Lung (tissue), 12 donors: ENCODE data around the gene IQGAP2. TPM values are rescaled to one million over a fixed set of nuclear protein-coding genes. Genes with fewer than 3 reads are reported as not detected.

Experiments used
- ATAC-seq: fragments of 200-7000 bp; cut with Tn5 transposase; one replicate; pipeline ENCODE4 v1.9.1; 2020; ENCODE audit warnings: moderate number of reproducible peaks; ENCODE audit not compliant: insufficient read depth, low FRiP score
- DNase-seq, 3 donors: peaks; one replicate each; pipeline ENCODE4 v3.0.0-alpha.2; 2013 to 2017
- H3K27ac ChIP-seq, 2 donors: one replicate each; pipeline ENCODE4 v1.5.1; 2013; ENCODE audit warnings: mild to moderate bottlenecking in 2 of 2, moderate library complexity in 2 of 2, control low read depth in 1 of 2, inconsistent platforms in 1 of 2, low read depth in 1 of 2, low read length in 1 of 2
- H3K27me3 ChIP-seq, 3 donors: one replicate each; pipeline ENCODE4 v1.5.1; 2013; ENCODE audit warnings: low read length in 2 of 3; ENCODE audit not compliant: control insufficient read depth in 3 of 3, insufficient read depth in 3 of 3
- H3K36me3 ChIP-seq, 4 donors: one replicate each; pipeline ENCODE4 v1.5.1; 2013; ENCODE audit warnings: low read length in 4 of 4, mild to moderate bottlenecking in 1 of 4, moderate library complexity in 1 of 4; ENCODE audit not compliant: control insufficient read depth in 4 of 4, insufficient read depth in 4 of 4
- H3K4me1 ChIP-seq, 5 donors: one replicate each; pipeline ENCODE4 v1.5.1; 2013; ENCODE audit warnings: low read length in 5 of 5, mild to moderate bottlenecking in 2 of 5, moderate library complexity in 1 of 5; ENCODE audit not compliant: control insufficient read depth in 5 of 5, insufficient read depth in 5 of 5
- H3K4me3 ChIP-seq: one replicate; pipeline ENCODE4 v1.5.1; 2013; ENCODE audit warnings: mild to moderate bottlenecking, control low read depth, moderate library complexity
- H3K9ac ChIP-seq, 2 donors: one replicate each; pipeline ENCODE4 v1.5.1; 2013; ENCODE audit warnings: low read length in 2 of 2, control low read depth in 1 of 2; ENCODE audit not compliant: insufficient read depth in 1 of 2
- H3K9me3 ChIP-seq, 4 donors: one replicate each; pipeline ENCODE4 v1.5.1; 2013; ENCODE audit warnings: low read length in 3 of 4, mild to moderate bottlenecking in 1 of 4, moderate library complexity in 1 of 4; ENCODE audit not compliant: control insufficient read depth in 4 of 4, insufficient read depth in 3 of 4
- WGBS, 2 donors: extraction: QIAGEN DNeasy Blood & Tissue Kit; methylation state at CpG; one replicate each; pipeline ENCODE4 v1.1.7; 2013; 5-methylcytosine and 5-hydroxymethylcytosine counted together
- polyA plus RNA-seq, 2 donors: library from polyadenylated mRNA; stranded (reverse); fragments of 200-250 nt; gene quantifications; one replicate each; pipeline ENCODE4 v1.2.1, GENCODE V29; 2013
- total RNA-seq, 2 donors: library from RNA; depleted of rRNA in 1 of 2; stranded (reverse); fragments of >200 nt in 1 of 2; gene quantifications; one replicate each; pipeline ENCODE4 v1.2.1, GENCODE V29; 2014 to 2021
- TF ChIP-seq, protein P1 (sequence below): IDR thresholded peaks from 2 replicates; pipeline ENCODE4 v1.5.1; 2012; ENCODE audit warnings: mild to moderate bottlenecking; ENCODE audit errors: control extremely low read depth, extremely low read depth
- donor health status: control.
- donor health status: control.
- donor health status: Bipolar disorder and iron deficiency.
- donor health status: healthy.
- donor health status: DM: yes; HTN: yes; CAD: no.

IQGAP2 gene
- total and polyA plus RNA-seq, 4 donors: 6.0 to 33.6 (median 13.7) TPM

DNA sequence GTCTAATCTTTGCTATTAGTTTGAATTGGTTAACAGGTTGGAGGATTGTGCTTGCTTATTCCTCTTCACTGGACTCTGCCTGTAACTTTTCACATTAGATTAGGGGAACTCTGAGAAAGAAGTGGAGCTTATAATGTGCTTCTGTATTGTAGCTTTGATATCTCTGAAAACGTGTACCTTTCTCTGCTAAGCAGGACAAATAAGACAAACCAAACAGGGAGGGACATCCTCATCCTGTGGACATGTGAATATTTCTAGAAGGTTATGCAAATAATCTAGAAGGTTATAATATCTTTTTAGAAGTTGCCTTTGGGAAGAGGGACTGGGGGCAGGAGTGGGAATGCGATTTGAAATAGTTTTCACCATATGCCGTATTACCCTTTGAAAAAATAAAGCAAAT is 11.7 kb downstream of the IQGAP2 start:
- H3K4me3 ChIP-seq: no peak overlapping the region
- TF ChIP-seq, protein P1, sequence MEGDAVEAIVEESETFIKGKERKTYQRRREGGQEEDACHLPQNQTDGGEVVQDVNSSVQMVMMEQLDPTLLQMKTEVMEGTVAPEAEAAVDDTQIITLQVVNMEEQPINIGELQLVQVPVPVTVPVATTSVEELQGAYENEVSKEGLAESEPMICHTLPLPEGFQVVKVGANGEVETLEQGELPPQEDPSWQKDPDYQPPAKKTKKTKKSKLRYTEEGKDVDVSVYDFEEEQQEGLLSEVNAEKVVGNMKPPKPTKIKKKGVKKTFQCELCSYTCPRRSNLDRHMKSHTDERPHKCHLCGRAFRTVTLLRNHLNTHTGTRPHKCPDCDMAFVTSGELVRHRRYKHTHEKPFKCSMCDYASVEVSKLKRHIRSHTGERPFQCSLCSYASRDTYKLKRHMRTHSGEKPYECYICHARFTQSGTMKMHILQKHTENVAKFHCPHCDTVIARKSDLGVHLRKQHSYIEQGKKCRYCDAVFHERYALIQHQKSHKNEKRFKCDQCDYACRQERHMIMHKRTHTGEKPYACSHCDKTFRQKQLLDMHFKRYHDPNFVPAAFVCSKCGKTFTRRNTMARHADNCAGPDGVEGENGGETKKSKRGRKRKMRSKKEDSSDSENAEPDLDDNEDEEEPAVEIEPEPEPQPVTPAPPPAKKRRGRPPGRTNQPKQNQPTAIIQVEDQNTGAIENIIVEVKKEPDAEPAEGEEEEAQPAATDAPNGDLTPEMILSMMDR: no peak
- DNase-seq (no peak), ATAC-seq (no peak)
- H3K9me3 ChIP-seq: no peaks in the 10 kb centered on the region
- 74 to 85% methylated on average over 3 of the region's 3 CpGs for WGBS, 2 donors
- H3K9ac ChIP-seq: no peak overlapping the region
- H3K27ac ChIP-seq: no peak overlapping the region
- no peaks in the 10 kb centered on the region for H3K36me3 ChIP-seq
- H3K4me1 ChIP-seq: peaks cover 0 to 5% (median 0%) of the 10 kb centered on the region in 5 donors
- H3K27me3 ChIP-seq: no peaks in the 10 kb centered on the region

DNA sequence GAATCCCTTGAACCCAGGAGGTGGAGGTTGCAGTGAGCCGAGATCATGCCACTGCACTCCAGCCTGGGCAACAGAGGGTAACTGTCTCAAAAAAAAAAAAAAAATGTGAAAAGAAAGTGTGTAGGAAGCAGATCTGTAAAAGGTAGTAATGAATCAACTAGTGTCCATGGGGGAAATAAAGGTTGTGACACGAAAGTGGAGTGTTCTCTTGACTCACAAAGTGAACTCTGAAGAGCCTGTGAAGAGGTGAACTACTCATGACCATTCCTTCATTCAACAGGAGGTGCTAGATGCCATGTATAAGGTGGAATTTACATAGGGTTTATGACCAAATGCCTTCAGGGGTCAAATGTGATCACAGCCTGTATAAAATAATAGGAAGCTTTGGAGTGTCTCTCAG is 12.8 kb downstream of the IQGAP2 start:
- peaks cover 0 to 3% (median 0%) of the 10 kb centered on the region in 5 donors for H3K4me1 ChIP-seq
- no peak overlapping the region for H3K27ac ChIP-seq
- WGBS, 2 donors: 86 to 88% methylated on average over 2 of the region's 2 CpGs
- H3K4me3 ChIP-seq: no peak overlapping the region
- no peaks in the 10 kb centered on the region for H3K27me3 ChIP-seq
- no peak overlapping the region for H3K9ac ChIP-seq
- no peaks in the 10 kb centered on the region for H3K9me3 ChIP-seq
- TF ChIP-seq, protein P1: no peak
- ATAC-seq (no peak), DNase-seq (no peak)
- no peaks in the 10 kb centered on the region for H3K36me3 ChIP-seq

DNA sequence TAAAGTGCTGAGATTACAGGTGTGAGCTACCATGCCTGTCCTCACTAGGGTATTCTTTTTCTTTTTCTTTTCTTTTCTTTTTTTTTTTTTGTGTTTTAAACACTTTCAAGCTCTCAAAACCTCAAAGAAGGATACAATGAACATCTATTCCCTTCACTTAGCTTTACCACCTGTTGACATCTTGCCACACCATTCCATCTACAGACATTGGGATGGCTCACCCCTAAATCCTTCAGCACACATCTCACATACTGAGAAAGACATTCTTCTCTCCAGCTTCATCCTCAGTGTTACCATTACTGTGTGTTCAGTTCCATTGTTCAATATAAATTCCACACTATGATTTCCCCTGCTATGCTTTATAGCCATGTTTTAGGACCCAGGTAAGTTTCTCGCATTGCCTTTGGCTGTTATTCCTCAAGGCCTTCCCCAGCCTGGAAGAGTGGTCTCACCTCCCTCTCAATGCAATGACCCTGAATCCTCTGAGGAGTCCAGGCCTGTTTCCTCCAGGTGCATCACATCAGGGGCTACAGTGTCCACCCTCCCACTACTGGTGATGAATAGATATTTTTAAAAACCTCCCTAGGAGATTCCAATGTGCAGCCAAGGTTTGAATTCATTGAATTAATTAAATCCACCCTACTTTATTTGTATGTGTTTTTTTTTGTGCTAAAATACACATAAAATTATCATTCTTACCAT is 16.7 kb downstream of the IQGAP2 start:
- no peak overlapping the region for H3K4me3 ChIP-seq
- 96 to 97% methylated on average over 1 of the region's 1 CpG for WGBS, 2 donors
- H3K27ac ChIP-seq: no peak overlapping the region
- no peaks in the 10 kb centered on the region for H3K36me3 ChIP-seq
- no peak overlapping the region for H3K9ac ChIP-seq
- TF ChIP-seq, protein P1: no peak
- ATAC-seq (no peak), DNase-seq (no peak)
- peaks cover 0 to 11% (median under 1%) of the 10 kb centered on the region in 5 donors for H3K4me1 ChIP-seq
- no peaks in the 10 kb centered on the region for H3K27me3 ChIP-seq
- H3K9me3 ChIP-seq: no peaks in the 10 kb centered on the region
